ENCODE data around the gene HOXD13.

Gene HOXD13

DNA sequence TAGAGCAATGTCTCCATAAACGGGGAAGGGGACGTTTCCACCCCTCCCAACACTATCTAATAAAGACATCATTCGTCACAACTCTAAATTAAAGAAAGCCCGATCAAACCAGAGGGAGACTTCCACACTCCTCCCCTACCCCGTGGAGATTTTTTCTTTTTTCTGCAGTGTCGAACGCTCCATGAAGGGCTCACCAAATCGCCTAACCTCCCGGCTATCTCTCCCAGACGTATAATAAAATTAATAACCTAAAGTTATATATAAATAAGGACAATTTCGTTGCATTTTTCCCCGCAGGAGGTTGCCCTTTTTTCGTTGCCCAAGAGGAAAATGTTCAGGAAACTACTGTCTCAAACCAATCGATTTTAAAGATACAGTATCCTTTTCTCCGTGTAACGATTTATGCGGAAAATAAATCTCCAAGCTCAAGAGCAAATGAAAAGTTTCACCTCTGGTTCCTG lies 11.1 kb upstream of the HOXD13 start:
- no peak for DNase-seq

DNA sequence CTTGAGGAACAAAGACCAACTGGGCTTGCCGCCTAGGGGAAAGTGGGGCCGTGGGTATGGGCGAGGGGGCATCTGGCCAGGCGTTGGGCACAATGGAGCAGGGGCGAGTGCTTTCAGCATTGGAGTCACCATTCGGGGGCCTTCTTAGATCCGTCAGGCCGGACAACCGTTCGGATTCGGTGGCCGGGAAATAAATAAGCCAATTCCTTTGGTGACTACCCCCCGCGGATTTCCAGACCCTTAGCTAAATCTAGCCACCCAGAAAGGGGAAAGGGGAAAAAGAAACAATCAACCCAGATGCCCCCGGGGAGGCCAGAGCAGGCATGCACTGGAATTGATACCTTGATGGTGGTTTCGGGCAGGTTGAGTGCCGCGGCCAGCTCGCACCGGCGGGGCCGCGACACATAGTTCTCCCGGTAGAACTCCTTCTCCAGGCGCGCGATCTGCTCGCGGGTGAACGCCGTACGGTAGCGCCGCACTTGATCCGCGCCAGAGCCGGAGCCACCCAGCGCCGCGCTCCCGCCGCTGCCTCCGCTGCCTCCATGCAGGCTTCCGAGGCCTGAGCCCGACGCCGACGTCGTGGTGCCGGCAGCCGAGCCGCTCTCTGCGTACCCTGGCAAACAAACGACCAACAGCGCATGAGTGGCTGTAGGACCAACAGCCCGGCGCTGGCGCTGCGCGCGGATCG lies 10.5 kb upstream of the HOXD13 start:
- DNase-seq, result no peak

DNA sequence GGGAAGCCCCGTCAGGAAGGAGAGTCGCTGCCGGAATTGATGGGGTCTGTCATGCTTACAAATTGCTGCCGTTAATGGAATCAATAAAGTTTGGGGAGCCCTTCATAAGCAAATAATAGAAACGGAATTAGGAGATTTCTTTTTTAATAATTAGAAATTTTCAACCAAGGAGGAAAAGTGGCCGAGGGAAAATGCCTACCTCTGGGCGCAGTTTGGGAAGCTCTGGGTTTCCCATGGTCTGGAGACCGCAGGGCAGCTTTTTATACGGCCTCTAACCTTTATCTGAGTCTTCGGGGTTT lies 10.0 kb upstream of the HOXD13 start:
- DNase-seq, result no peak

- no peak for DNase-seq
These were observed 9.4 kb upstream of the HOXD13 start for GRCh38 chr2:176082824-176083751.

GRCh38 chr2:176083796-176084261 lies 8.7 kb upstream of the HOXD13 start, which contains the start of gene EVX2:
Gene EVX2, minus strand, starts transcription at chr2:176083962. Its CDS starts 186 bp downstream, at chr2:176083776.
- no peak for DNase-seq

- DNase-seq, result peak; percentile 64
These were observed 7.9 kb upstream of the HOXD13 start for GRCh38 chr2:176084611-176085119.

GRCh38 chr2:176085120-176085788 lies 7.3 kb upstream of the HOXD13 start:
- DNase-seq, result peak; percentile 72

- peak; percentile 85 for DNase-seq
These were observed 6.4 kb upstream of the HOXD13 start for GRCh38 chr2:176085861-176086771.

DNA sequence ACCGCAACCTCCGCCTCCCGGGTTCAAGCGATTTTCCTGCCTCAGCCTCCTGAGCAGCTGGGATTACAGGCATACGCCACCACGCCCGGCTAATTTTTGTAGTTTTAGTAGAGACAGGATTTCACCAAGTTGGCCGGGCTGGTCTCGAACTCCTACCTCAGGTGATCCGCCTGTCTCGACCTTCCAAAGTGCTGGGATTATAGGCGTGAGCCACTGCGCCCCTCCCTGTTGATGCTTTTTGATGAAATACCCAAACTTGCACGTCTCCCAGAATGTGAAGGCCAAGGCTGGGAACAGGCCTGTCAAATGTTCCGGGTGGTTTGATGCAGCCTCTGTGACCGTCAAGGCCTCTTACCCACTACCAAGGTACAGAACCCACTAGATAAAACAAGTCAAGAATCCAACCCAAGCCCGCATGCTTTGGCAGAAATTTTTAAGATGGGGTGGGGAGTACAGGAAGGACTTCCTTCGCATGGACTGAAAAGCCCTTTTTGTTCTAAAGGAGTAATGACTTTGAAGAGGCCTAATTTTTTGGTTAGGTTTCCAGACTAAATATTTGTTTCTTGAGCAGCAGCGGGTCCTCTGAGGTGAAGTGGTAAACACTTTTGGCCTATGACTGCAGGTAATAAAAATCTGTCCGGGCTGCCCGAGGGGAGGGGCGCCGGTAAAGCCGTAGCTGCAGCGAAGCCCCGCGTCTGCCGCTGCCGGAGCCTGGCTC lies 5.0 kb upstream of the HOXD13 start:
- no peak for DNase-seq

- DNase-seq, result peak; percentile 84
These were observed 4.2 kb upstream of the HOXD13 start for GRCh38 chr2:176088048-176088936.

DNA sequence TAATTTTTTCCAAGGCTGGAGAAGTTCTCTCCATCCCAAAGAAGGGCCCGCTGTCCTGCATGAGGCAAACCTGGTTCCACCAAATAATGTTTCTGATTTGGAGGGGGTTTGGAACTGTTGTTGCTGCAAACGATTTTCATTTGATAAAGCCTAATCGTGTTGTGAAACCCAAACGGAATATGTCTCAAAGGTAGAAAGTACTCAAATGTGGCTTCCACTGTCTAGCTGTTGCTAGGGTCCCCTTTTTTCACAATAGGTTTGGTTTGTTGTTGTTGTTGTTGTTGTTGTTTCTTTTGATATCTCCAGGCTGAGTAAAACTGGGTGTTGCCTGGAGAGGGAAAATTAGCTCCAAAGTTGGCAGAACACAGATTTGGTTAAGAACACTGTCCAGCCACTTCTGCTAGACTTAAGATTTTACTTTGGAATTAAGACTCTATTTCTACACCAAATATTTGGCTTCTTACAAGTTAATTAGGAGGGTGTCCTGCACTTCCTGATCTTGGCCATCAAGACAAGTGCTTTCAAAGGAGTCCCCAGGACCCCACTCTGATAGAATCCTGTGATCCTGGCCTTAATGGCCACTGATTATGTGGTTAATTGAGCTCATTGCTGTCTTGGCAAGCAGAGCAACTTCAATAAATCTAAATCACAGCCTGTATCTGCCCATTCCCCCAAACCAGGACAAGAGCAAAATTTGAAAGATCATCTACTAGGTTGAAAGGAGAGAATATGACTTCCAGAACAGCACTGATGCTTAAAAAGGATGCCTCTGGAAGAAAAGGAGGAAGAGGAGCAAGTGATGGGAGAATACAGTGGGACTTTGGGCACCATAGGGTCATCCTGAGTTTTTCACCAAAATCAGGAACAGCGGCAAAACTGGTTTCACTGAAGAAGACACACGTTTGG lies 3.3 kb upstream of the HOXD13 start:
- no peak for DNase-seq

DNA sequence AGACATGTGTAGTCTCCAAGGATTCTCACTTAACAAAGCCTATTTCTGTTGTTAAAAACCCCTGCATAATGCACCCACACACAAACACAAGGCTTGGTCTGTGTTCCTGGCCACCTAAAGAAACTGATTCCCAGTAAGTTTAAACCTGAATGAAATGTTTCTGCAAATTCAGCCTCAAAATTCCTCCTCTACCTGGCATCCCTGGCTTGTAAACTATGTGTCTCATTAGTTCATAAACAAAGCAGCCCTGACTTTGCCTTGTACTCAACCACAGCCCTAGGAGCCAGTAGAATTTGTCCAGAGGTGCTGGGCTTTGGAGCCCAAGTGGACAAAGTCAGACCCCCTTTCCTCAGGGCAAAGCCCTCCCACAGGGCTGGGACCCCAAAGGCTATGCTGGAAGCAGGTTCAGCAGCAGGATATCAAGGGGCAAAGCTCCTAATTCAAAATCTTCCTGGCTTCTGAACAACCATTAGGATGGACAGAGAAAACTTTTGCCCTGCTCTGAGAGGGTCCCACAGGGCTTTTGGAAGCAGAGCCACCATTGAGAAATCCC lies 2.6 kb upstream of the HOXD13 start:
- no peak for DNase-seq

DNA sequence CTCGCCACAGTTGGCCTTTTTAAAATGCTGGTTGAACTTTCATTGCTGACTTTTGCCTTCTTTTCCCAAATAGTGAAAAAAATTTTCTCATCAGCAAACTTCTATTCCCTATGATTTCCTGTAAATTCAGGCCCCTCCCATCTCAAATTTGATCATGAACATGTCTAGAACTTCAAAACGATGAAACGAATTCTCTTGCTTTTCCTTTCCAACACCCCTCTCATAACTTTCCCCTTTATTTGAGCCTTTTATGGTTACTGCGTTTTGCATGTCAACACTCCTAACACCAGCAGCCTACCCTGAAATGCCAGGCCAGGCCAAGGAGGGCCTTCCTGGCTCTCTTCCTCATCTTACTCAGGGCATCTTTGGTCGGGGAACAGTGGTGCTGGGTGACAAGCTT lies 1.7 kb upstream of the HOXD13 start:
- no peak for DNase-seq

DNA sequence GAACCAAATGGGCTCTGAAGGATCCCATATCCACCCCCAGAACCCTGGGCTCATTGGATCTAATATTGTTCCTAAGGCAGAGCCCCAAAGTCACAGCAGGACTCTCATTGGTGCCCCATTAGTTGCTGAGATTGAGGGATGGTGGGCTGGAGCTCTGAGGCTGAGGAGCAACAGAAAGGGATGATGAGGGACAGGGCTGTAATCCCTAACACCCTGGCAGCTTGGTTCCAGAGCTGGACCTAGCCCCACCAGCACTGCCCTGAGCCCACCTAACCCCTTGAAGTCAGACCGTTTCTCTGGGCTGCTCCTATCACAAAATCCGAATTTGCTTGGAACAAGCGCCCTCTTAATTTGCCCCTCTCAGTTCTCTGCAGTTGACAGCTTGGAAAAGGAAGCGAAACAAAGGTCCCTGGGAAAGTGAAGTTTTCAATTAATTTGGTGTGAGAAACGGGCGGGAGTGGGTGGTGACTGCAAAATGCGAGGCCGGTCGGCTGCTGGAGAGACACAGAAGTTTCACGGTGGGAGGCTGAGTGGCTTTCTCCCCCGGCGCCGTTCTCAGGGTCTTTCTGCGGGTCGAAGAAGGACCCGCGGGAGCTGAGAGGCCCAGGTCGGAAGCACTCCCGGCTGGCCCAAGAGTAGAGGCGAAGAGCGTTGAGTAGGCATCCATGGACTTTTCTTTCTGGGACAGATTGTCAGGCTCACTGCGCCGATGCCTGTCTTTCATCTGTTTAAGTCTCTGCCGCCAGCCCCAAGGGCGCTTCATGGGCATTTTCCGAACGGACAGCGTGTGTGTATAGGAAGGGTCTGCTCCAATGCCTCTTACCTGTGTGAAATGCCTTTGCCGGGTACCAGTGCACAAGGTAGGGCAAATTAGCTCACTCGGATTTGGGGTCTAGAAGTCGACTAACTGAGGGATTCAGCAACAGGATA lies 927 bp upstream of the HOXD13 start:
- peak; percentile 68 for DNase-seq

DNA sequence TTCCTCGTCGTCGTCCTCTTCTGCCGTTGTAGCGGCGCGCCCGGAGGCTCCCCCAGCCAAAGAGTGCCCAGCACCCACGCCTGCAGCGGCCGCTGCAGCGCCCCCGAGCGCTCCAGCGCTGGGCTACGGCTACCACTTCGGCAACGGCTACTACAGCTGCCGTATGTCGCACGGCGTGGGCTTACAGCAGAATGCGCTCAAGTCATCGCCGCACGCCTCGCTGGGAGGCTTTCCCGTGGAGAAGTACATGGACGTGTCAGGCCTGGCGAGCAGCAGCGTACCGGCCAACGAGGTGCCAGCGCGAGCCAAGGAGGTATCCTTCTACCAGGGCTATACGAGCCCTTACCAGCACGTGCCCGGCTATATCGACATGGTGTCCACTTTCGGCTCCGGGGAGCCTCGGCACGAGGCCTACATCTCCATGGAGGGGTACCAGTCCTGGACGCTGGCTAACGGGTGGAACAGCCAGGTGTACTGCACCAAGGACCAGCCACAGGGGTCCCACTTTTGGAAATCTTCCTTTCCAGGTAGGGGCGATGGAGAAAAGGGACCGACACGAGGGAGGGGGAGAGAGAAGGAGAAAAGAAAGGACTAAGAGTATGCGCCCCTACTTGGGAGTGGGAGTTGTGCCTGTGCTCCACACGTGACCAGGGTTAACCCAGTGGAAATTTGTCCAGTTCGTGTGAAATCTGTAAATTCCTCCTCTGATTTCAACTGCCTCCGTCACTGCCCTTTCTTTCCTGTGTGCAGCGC lies 800 bp downstream of the HOXD13 start:
- peak; percentile 80 for DNase-seq

- DNase-seq, result no peak
These were observed 1.4 kb downstream of the HOXD13 start for GRCh38 chr2:176093898-176094249.

- DNase-seq, result no peak
These were observed 1.8 kb downstream of the HOXD13 start for GRCh38 chr2:176094349-176094748.
